ENCODE measurements around the gene BCLAF1. TPM values are rescaled to one million over a fixed set of nuclear protein-coding genes. Genes with fewer than 3 reads are reported as not detected.

BCLAF1 gene
- polyA plus RNA-seq, 1 experiment: 117 TPM

DNA sequence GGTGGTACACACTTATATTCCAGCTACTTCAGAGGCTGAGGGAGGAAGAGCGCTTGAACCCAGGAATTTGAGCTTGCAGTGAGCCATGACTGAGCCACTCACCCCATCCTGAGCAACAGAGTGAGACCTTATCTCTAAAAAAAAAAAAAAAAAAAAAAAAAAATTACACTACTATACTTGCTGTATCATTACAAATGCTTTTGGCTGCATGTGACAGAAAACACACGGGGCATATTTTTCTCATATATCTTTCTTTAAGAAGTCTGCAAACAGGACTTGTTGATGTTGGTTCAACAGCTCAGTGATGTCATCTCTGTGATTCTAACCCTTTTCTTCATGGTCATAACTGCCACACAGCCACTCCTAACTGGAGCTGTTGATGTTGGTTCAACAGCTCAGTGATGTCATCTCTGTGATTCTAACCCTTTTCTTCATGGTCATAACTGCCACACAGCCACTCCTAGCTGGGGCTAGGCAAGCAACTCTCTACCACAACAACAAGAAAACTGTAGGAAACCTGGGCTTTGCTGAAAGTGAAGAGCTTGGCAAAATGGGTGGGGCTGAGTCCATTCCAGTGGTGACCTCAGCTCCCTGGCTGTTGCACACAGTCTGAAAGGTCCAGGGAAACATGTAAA, 59.3 kb downstream of the BCLAF1 start:
- CTCF ChIA-PET: interaction anchor here (0.6 to 1.1 kb wide), 4 partner anchors 17 to 694 kb away, joined by 3 read pairs; no protein-coding TSS in a partner anchor
- no peak for DNase-seq (ENCODE audit: low read depth, low spot score)
- H3K4me3 ChIP-seq (ENCODE audit: low read depth, low read length): no peak overlapping the region
- no peaks in the 10 kb centered on the region for H3K27me3 ChIP-seq (ENCODE audit: control insufficient read depth, insufficient read depth, low read length)
- TF ChIP-seq, protein P1, sequence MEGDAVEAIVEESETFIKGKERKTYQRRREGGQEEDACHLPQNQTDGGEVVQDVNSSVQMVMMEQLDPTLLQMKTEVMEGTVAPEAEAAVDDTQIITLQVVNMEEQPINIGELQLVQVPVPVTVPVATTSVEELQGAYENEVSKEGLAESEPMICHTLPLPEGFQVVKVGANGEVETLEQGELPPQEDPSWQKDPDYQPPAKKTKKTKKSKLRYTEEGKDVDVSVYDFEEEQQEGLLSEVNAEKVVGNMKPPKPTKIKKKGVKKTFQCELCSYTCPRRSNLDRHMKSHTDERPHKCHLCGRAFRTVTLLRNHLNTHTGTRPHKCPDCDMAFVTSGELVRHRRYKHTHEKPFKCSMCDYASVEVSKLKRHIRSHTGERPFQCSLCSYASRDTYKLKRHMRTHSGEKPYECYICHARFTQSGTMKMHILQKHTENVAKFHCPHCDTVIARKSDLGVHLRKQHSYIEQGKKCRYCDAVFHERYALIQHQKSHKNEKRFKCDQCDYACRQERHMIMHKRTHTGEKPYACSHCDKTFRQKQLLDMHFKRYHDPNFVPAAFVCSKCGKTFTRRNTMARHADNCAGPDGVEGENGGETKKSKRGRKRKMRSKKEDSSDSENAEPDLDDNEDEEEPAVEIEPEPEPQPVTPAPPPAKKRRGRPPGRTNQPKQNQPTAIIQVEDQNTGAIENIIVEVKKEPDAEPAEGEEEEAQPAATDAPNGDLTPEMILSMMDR (IDR thresholded peaks at IDR 0.05; ENCODE audit: low read depth, low read length): no peak
- POLR2A ChIA-PET: interaction anchor here (0.7 kb wide), 1 partner anchor 379 kb away, joined by 7 read pairs; no protein-coding TSS in a partner anchor
- H3K9me3 ChIP-seq (ENCODE audit: control insufficient read depth, insufficient read depth, low read length): no peaks in the 10 kb centered on the region
- no peak overlapping the region for H3K27ac ChIP-seq (ENCODE audit: low read depth, low read length)

DNA sequence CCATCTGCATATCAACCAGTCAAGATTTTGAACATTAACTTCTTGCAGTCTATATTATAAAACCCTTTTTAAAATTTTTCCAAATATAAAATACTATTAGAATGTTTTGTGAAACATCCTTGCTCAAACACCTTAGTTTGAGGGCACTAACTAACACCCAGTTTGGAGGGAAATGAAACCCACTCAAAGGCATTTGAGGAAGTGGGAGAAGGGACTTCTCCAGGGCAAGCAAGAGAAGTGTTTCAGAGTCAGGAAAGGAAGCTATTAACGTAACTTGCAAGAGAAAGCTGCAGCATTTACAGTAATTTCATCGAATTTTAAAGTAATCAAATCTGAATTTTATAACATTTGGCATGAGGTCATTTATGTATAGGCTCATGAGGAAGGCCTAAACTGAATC, 60.8 kb downstream of the BCLAF1 start:
- Histone ChIP-seq H3K4me3 (ENCODE audit: low read depth, low read length) (no peak overlapping the region), H3K27me3 (ENCODE audit: control insufficient read depth, insufficient read depth, low read length) (no peaks in the 10 kb centered on the region), H3K9me3 (ENCODE audit: control insufficient read depth, insufficient read depth, low read length) (no peaks in the 10 kb centered on the region), H3K27ac (ENCODE audit: low read depth, low read length) (no peak overlapping the region)
- TF ChIP-seq, protein P1 (IDR thresholded peaks at IDR 0.05; ENCODE audit: low read depth, low read length): no peak
- ChIA-PET POLR2A (no interaction called here), CTCF (no interaction called here)
- DNase-seq (ENCODE audit: low read depth, low spot score): no peak

DNA sequence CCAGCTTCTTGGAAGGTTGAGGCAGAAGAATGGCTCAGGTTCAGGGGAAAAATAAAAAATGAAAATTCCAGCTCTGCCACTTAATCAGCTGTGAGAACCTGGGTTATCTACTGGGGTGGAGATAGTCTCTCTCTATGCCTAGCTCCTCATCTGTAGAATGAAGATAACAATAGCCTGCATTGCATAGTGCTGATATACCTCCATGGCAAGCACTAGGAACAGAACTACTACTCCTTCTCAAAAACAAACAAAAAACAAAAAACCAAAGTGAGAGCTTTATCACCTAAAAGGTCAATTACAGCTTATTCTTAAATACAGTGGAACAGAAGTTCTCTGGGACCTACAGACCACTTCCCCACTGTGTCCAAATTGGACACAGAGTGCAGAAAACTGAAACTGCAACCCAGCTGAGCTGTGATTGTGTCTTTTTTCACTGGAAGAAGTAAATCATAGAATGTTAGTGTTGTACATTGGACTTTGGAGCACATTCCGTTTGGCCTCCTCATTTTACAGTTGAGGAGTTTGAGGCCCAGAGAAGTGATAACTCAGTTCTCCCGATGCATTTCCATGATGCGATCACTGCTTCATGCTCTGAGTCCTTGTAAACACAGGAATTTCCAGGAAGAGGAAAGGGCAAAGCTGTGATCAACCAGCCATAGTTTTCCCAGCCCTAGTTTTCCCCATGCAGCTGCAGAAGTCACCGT, 62.8 kb downstream of the BCLAF1 start:
- no peaks in the 10 kb centered on the region for H3K27me3 ChIP-seq (ENCODE audit: control insufficient read depth, insufficient read depth, low read length)
- ChIA-PET CTCF (interaction anchor here (0.6 to 2.8 kb wide), 92 partner anchors 10 to 803 kb away, joined by 3 to 44 read pairs (median 4); partner anchors contain the start of gene MTFR2), POLR2A (interaction anchor here (1.0 kb wide), 1 partner anchor 212 kb away, joined by 3 read pairs; no protein-coding TSS in a partner anchor)
- TF ChIP-seq, protein P1 (IDR thresholded peaks at IDR 0.05; ENCODE audit: low read depth, low read length): no peak
- H3K4me3 ChIP-seq (ENCODE audit: low read depth, low read length): no peak overlapping the region
- H3K9me3 ChIP-seq (ENCODE audit: control insufficient read depth, insufficient read depth, low read length): no peaks in the 10 kb centered on the region
- DNase-seq (ENCODE audit: low read depth, low spot score): no peak
- H3K27ac ChIP-seq (ENCODE audit: low read depth, low read length): no peak overlapping the region

DNA sequence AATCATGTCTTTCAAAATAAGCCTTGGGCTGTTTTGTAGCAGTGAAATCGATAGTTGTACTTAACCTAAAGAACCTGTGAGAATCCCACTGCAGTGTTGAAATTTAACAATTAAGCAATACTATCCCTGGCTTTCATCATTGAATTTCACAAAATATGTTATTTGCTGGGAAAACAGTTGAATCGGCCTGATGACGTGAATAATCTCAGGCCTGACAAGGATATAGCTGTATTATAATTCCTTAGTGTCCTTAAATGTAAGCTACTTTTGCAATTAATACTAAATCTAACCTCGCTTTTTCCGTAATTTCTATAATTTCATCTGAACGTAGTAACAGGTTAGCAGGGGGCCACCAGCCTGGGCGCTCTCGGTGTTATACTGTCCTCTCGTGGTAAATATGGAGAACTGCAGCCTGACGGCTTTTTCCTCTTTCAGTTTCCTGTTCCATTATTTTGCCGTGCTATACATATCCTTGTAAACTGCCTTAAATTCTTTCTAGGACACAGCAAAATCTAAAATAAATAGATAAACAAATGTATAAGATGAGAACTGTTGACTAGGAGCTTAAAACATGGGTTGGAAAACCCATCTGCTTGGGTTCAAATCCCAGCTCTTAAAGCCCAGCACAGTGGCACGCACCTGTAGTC, 63.5 kb downstream of the BCLAF1 start:
- TF ChIP-seq, protein P1 (IDR thresholded peaks at IDR 0.05; ENCODE audit: low read depth, low read length): peak; percentile 100
- peak; percentile 29 for DNase-seq (ENCODE audit: low read depth, low spot score)
- Histone ChIP-seq H3K4me3 (ENCODE audit: low read depth, low read length) (no peak overlapping the region), H3K9me3 (ENCODE audit: control insufficient read depth, insufficient read depth, low read length) (no peaks in the 10 kb centered on the region), H3K27me3 (ENCODE audit: control insufficient read depth, insufficient read depth, low read length) (no peaks in the 10 kb centered on the region), H3K27ac (ENCODE audit: low read depth, low read length) (no peak overlapping the region)
- ChIA-PET CTCF (interaction anchor here (0.6 to 2.8 kb wide), 114 partner anchors 8 to 802 kb away, joined by 3 to 44 read pairs (median 4); partner anchors contain the start of genes MTFR2 and PDE7B), POLR2A (interaction anchor here (1.0 kb wide), 1 partner anchor 211 kb away, joined by 3 read pairs; no protein-coding TSS in a partner anchor)

Data from AG04450 (cell line).